Activated CD4-positive, alpha-beta T cell treated with anti-CD3 and anti-CD28 coated beads for 36 hours (primary cell): Measurements from ENCODE around the gene EEFSEC. TPM values are rescaled to one million over a fixed set of nuclear protein-coding genes. Genes with fewer than 3 reads are reported as not detected.
A peak's percentile ranks its signal among the peaks of the same experiment; 100 is the strongest.

Experiments used
- ATAC-seq: fragments of 200-7000 bp; cut with Tn5 transposase; one replicate; pipeline ENCODE4 v1.10.0; 2021; ENCODE audit warnings: mild to moderate bottlenecking, moderate library complexity
- CTCF ChIA-PET: fragments of 350-600 bp; sonication (Branson Sonifier 250); formaldehyde crosslinking; loops from one replicate; lab custom pipeline; 2021; ENCODE audit warnings: antibody characterized with exemption; lab: Charles Lee
- POLR2A ChIA-PET: fragments of 350-600 bp; sonication (Branson Sonifier 250); formaldehyde crosslinking; loops from one replicate; lab custom pipeline; 2021; ENCODE audit warnings: antibody characterized with exemption, inconsistent platforms; lab: Charles Lee
- DNase-seq: peaks from one replicate; pipeline ENCODE4 v3.0.0-alpha.2; 2020
- H3K27ac Mint-ChIP-seq: one replicate; pipeline ENCODE4 v1.8.0; 2021; ENCODE audit warnings: mixed read lengths
- H3K27me3 Mint-ChIP-seq: one replicate; pipeline ENCODE4 v1.8.0; 2021; ENCODE audit warnings: mixed read lengths
- H3K36me3 Mint-ChIP-seq: one replicate; pipeline ENCODE4 v1.8.0; 2021; ENCODE audit warnings: low read depth, mixed read lengths
- H3K4me1 Mint-ChIP-seq: one replicate; pipeline ENCODE4 v1.8.0; 2021; ENCODE audit warnings: mixed read lengths
- H3K4me3 Mint-ChIP-seq: one replicate; pipeline ENCODE4 v1.8.0; 2021; ENCODE audit warnings: mild to moderate bottlenecking, moderate library complexity, mixed read lengths
- H3K9me3 Mint-ChIP-seq: one replicate; pipeline ENCODE4 v1.8.0; 2021; ENCODE audit warnings: low read depth, mixed read lengths
- intact Hi-C, 2 experiments: fragments of 100-400 bp; cut with DNase I in 1 of 2; cut with micrococcal nuclease in 1 of 2; formaldehyde crosslinking; loops; one replicate each; pipeline versions ENCODE4 v1.14.2 to v1.15.1; 2022 to 2024; cut with DNase I, micrococcal nuclease
- total RNA-seq, 2 experiments: library from RNA; stranded (reverse); gene quantifications; one replicate each; pipeline ENCODE4 v1.2.3, GENCODE V29; 2021

The EEFSEC gene
- total RNA-seq, 2 experiments from 2014 or later = 19.6 to 20.7 TPM

DNA sequence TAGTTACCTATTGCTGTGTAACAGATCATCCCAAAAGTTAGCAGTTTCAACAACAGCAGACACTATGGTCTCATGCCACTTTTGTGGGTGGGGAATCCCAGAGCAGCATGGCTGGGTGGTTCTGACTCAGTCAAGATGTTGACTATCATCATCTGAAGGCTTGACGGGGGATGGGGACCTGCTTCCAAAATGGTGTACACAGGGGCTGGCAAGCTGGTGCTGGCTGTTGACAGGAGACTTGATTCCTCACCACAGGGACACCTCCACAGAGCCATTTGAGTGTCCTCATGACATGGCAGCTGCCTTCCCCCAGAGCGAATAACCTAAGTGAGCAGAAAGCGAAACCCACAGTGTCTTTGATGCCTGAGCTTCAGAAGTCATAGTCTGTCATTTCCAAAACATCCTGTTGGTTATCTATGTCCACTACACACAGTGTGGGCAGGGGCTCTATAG, 294.3 kb downstream of the EEFSEC start:
- peak overlapping the region; percentile 93 for H3K27ac Mint-ChIP-seq
- intact Hi-C loops = loop anchor here (1.0 to 5.0 kb wide), 6 partner anchors 40 to 850 kb away; partner anchors contain the start of genes EEFSEC (in 1 of the 2) and MCM2 (in 1 of the 2)
- peak; percentile 92 for DNase-seq
- H3K36me3 Mint-ChIP-seq = peaks cover 13% of the 10 kb centered on the region
- ChIA-PET CTCF (no interaction called here), POLR2A (interaction anchor here (1.1 kb wide), 1 partner anchor 392 kb away, joined by 3 read pairs; no protein-coding TSS in a partner anchor)
- ATAC-seq = peak; percentile 82
- H3K27me3 Mint-ChIP-seq = peaks cover 2% of the 10 kb centered on the region
- H3K9me3 Mint-ChIP-seq = peaks cover 32% of the 10 kb centered on the region
- H3K4me1 Mint-ChIP-seq = peaks cover 40% of the 10 kb centered on the region
- peak overlapping the region; percentile 28 for H3K4me3 Mint-ChIP-seq

DNA sequence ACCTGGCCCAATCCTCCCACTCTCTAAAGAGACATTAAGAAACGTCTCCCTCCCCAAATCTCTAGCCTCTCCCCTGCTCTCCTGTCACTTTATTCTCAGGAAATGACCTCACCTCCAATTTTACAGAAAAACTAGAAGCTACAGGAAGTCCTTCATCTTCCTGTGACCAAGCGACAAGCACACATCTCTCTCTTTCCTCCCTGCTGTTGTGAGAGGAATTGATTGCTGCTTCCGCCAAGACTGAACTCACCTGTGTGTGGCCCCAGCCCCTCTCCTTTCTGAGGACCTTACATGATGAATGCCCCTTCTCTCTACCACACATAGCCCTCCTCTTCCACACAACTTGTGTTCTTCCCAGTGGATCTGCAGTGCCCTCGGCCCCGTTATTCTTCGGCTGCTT, 295.2 kb downstream of the EEFSEC start:
- intact Hi-C loops = loop anchor here (2.0 to 5.0 kb wide), 5 partner anchors 39 to 851 kb away; partner anchors contain the start of genes EEFSEC (in 1 of the 2) and MCM2 (in 1 of the 2)
- Mint-ChIP-seq H3K4me3 (peak overlapping the region; percentile 15), H3K9me3 (peaks cover 32% of the 10 kb centered on the region), H3K4me1 (peaks cover 40% of the 10 kb centered on the region), H3K36me3 (peaks cover 13% of the 10 kb centered on the region), H3K27me3 (peaks cover 2% of the 10 kb centered on the region), H3K27ac (peak overlapping the region; percentile 93)
- ChIA-PET POLR2A (interaction anchor here (0.7 to 1.1 kb wide), 2 partner anchors 18 to 392 kb away, joined by 3 read pairs; no protein-coding TSS in a partner anchor), CTCF (interaction anchor here (0.6 to 1.8 kb wide), 3 partner anchors 16 to 392 kb away, joined by 3 to 11 read pairs (median 3); no protein-coding TSS in a partner anchor)
- ATAC-seq = peak; percentile 58
- peak; percentile 41 for DNase-seq

DNA sequence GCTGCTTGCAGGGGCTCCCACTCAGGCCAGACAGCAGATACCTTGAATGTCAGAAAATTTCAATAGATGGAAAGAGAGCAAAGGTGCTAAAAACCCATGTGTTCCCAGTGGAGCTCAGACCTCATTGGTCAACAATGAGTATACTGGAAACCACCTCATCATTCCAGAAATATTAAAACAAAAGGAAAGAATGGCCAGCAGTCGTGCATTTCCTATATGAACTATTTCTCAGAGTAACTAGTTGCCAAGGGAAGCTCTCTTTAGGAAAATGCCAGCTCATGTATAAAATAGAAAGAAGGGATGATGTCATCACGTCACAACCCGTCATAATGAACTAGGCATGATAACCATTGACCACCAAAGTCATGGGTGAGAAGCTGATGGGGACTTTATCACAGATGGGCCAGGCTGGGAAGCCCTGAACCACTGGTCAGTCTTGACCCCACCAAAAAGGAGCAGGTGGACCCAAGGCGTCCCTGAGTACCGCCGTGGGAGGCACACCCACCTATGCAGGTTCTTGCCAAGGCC, 295.9 kb downstream of the EEFSEC start:
- Mint-ChIP-seq H3K9me3 (peaks cover 32% of the 10 kb centered on the region), H3K36me3 (peaks cover 13% of the 10 kb centered on the region), H3K27me3 (peaks cover 2% of the 10 kb centered on the region), H3K27ac (peak overlapping the region; percentile 93), H3K4me1 (peaks cover 40% of the 10 kb centered on the region), H3K4me3 (peak overlapping the region; percentile 15)
- ATAC-seq = no peak
- intact Hi-C loops = loop anchor here (2.0 to 5.0 kb wide), 5 partner anchors 38 to 852 kb away; partner anchors contain the start of genes EEFSEC (in 1 of the 2) and MCM2 (in 1 of the 2)
- CTCF ChIA-PET = interaction anchor here (0.6 to 1.8 kb wide), 4 partner anchors 16 to 393 kb away, joined by 3 to 11 read pairs (median 3); no protein-coding TSS in a partner anchor
- POLR2A ChIA-PET = interaction anchor here (0.7 kb wide), 1 partner anchor 17 kb away, joined by 3 read pairs; no protein-coding TSS in a partner anchor
- DNase-seq = no peak

DNA sequence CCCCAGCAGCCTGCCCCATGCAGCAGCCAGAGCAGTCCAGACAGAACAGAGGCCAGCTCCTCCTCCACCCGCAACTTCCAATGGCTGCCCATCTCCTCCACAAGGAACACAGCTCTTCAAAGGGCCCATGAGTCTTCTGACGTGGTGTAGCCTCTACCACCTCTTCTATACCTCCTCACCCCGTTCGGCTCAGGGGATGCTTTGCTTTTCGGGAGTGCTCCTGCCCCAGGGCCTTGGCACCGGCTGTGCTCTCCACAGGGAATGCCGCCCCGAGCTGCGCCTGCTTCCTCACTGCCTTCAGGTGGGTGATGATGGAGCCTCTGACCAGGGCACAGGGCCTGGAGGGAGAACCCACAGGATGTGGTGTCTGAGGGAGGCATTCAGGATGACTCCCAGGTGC, 298.8 kb downstream of the EEFSEC start:
- ATAC-seq (no peak), DNase-seq (no peak)
- intact Hi-C loops = no loop called here
- peaks cover 22% of the 10 kb centered on the region for H3K9me3 Mint-ChIP-seq
- ChIA-PET CTCF (no interaction called here), POLR2A (no interaction called here)
- H3K36me3 Mint-ChIP-seq = peaks cover 9% of the 10 kb centered on the region
- H3K4me1 Mint-ChIP-seq = peaks cover 28% of the 10 kb centered on the region
- H3K27ac Mint-ChIP-seq = no peak overlapping the region
- no peak overlapping the region for H3K4me3 Mint-ChIP-seq
- H3K27me3 Mint-ChIP-seq = peaks cover 5% of the 10 kb centered on the region

DNA sequence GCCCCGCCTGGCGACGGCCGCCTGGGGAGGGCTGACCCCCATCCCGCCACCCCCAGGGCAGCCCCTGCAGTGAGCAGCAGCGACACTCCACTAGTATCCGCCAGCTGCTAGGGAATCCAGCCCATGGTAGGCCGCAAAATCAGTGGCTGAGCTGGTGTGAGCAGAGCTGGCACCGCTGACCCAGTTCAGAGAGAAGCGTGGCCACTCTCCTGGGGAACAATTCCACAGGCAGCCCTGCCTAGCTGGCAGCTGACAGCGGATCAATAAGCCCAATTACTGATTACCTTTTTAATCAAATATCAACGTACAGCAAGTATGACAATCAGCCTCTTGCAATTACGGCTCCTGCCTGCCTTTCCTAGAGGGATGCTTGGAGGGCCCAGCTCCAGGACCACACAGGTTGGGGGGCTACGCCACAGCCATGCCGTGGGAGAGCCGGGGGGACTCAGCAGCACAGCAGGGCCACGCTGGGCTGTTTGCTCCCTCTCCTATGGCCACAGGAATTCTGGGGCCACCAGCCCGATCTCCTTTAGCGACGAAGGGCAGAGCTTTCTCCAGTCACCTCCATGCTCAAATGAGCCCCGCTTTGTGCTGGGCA, 299.5 kb downstream of the EEFSEC start:
- ChIA-PET CTCF (interaction anchor here (0.9 kb wide), 1 partner anchor 104 kb away, joined by 3 read pairs; no protein-coding TSS in a partner anchor), POLR2A (no interaction called here)
- Mint-ChIP-seq H3K36me3 (peaks cover 6% of the 10 kb centered on the region), H3K4me3 (no peak overlapping the region), H3K9me3 (peaks cover 18% of the 10 kb centered on the region), H3K27ac (no peak overlapping the region), H3K4me1 (peaks cover 22% of the 10 kb centered on the region), H3K27me3 (peaks cover 5% of the 10 kb centered on the region)
- DNase-seq (no peak), ATAC-seq (no peak)
- intact Hi-C loops = no loop called here

DNA sequence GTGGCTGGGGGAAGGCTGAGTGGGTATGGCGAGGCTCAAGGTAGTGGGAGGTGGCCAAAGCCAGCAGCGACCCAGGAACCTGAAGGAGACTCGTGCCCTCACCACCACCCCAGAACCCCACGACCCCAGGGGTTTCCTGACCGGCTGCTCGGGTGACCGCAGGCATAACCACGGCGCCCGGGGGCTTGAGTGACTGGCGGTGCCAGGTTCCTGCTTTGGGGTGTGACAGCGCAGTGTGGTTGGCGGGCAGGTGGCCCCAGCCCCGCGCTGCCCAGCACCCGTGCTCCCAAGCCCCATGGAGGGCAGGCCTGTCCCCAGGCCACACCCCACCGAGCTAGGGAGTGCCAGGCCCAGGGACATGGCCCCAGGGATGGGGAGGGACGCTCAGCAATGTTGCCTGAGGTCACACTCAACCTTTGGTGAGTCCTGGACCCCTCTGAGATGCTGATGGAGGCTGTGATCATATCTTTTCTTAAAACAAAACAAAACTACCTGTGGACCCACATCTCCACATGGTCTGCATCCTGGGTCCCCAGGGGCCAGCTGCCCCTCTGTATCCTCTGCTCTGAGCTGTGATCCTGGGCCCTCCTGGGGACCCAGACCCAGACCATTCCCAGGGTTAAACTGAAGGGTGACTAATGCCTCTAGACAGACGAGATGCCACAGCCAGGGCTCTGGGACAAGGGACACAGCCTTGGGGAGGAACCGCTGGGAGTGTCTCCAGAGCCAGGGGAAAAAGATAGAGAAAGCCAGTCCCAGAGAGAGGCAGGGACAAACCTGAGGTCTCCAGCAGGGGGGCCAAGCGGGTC, 300.4 kb downstream of the EEFSEC start:
- POLR2A ChIA-PET = no interaction called here
- Mint-ChIP-seq H3K36me3 (peaks cover 2% of the 10 kb centered on the region), H3K4me1 (peaks cover 13% of the 10 kb centered on the region), H3K4me3 (no peak overlapping the region), H3K27ac (no peak overlapping the region), H3K9me3 (peaks cover 14% of the 10 kb centered on the region), H3K27me3 (peaks cover 5% of the 10 kb centered on the region)
- no peak for ATAC-seq
- intact Hi-C loops = no loop called here
- CTCF ChIA-PET = interaction anchor here (0.9 kb wide), 1 partner anchor 103 kb away, joined by 3 read pairs; no protein-coding TSS in a partner anchor
- no peak for DNase-seq

DNA sequence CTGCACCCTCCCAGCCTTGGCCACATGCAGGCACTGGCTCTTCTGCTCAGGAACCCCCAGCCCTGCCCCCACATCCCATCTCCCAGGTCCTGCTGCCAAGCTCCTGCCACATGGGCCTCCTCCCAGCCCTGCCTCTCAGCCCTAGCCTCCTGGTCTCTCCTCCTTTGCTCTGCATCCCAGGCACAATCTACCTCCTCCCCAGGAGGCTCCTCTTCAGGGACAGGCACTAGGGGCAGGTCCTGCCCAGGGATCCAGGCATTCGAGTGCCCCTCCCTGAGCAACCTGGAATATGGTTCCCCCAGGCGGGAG, 301.0 kb downstream of the EEFSEC start:
- CTCF ChIA-PET = no interaction called here
- ATAC-seq (no peak), DNase-seq (no peak)
- Mint-ChIP-seq H3K4me3 (no peak overlapping the region), H3K36me3 (no peaks in the 10 kb centered on the region), H3K27me3 (peaks cover 5% of the 10 kb centered on the region), H3K27ac (no peak overlapping the region), H3K4me1 (peaks cover 8% of the 10 kb centered on the region), H3K9me3 (peaks cover 12% of the 10 kb centered on the region)
- intact Hi-C loops = no loop called here
- POLR2A ChIA-PET = no interaction called here

DNA sequence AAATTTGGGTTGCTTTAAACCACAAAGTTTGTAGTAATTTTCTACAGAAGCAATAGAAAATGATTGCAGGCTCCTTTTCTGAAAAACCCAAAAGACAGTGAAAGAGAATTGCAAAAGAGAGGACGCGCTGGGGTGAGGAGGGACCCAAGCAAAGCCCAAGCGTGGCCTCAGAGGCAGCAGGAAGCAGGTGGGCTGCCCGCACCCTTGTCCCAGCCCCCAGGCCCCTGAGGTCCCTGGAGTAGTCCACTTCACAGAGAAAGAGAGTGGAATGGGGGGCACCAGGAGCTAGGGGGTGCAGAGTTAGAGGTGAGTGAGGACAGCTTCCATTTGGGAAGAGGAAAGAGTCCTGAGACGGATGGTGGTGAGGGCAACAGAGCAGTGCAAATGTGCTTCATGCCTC, 301.8 kb downstream of the EEFSEC start:
- Mint-ChIP-seq H3K36me3 (no peaks in the 10 kb centered on the region), H3K4me1 (peaks cover 6% of the 10 kb centered on the region), H3K4me3 (no peak overlapping the region), H3K27ac (no peak overlapping the region), H3K27me3 (peaks cover 5% of the 10 kb centered on the region), H3K9me3 (peaks cover 7% of the 10 kb centered on the region)
- ChIA-PET POLR2A (no interaction called here), CTCF (interaction anchor here (1.0 kb wide), 1 partner anchor 15 kb away, joined by 3 read pairs; no protein-coding TSS in a partner anchor)
- DNase-seq (no peak), ATAC-seq (no peak)
- intact Hi-C loops = no loop called here

DNA sequence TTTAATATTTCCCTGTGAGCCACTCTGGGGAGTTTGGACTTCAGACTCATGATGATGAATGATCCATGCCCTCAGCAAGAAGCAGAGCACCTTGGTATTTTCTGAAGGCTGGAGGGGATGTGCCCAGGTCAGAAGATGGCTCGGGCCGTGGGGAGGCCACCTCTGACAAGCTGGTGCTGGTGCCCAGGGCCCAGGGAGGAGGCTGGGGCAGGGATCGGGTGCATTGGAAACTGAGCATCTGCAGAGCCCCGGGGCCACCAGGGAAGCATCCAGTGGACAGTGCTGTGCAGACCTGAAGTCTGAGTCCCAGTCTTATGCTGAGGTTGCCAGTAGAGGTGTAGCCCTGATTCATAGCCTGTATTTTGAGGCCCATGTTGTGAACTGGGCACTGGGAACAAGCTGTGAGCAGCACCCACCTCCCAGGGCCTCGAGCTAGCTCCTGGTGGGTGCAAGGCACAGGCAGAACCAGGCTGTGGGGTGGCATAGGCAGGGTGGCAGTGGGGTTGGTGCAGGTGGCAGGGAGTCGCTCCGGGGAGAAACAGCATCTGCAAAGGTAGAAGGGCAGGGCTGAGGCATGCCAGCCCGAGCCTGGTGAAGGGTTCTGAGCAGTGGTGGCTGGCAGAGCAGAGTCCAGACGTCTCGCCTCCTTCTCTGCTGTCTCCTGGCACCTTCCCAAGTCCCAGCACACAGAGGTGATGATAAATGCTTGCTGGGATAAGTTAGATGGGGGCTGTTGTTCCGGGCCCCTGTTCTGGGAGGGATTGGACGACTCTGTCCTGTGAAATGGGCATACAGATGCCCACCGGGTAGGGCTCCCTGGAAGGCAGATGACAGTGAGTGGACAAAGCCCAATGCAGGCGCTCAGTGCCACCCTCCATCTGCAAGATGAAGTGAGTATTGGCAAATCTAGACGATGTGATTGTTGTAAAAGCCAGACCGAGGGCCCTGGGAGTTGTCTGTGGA, 302.8 kb downstream of the EEFSEC start:
- ChIA-PET CTCF (interaction anchor here (0.5 to 1.0 kb wide), 2 partner anchors 13 to 16 kb away, joined by 3 read pairs; no protein-coding TSS in a partner anchor), POLR2A (no interaction called here)
- H3K36me3 Mint-ChIP-seq = no peaks in the 10 kb centered on the region
- no peak overlapping the region for H3K27ac Mint-ChIP-seq
- H3K4me3 Mint-ChIP-seq = no peak overlapping the region
- DNase-seq (no peak), ATAC-seq (no peak)
- H3K27me3 Mint-ChIP-seq = peaks cover 4% of the 10 kb centered on the region
- intact Hi-C loops = no loop called here
- H3K4me1 Mint-ChIP-seq = no peaks in the 10 kb centered on the region
- peaks cover 2% of the 10 kb centered on the region for H3K9me3 Mint-ChIP-seq

DNA sequence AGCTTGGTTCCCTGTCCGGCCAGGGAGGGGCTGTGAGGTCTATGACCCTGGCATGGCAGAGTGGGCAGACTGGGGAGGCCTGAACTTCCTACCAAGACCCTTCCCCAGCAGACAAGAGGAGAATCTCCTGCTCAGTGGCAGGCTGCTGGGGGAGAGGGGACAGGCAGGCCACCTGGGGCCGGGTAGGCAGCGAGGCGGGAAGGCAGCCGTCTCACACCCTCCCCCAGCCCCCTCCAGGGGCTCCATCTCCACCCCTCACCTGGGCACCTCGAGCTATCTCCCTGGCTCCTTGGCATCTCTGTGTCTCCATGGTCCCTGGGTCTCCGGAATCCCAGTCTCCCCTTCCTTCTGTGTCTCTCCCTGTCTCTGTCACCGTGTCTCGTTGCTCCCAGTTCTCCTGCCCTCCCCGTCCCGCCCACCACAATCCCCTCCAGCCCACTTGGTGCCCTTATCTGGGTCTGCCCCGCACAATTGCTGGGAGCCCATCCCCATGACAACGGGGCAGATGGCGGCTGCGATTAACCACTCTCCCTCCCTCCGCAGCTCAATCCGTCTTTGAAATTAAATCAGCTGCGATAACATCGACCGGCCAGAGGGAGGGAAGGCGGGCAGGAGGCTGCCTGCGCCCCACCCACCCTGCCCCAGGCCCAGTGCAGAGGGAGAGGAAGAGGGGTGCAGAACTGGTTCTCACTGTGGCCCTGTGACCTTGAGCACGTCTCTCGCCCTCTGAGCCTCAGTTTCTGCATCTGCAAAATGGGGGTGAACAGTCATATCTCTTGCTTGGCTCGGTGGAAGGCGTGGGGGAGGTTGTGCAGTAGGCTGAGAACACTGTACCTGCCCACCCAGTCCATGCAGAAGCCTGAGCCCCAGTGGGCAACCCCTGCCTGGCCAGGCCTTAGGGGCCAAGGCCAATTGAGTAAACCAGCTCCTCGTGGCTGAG, 303.8 kb downstream of the EEFSEC start:
- H3K4me1 Mint-ChIP-seq = no peaks in the 10 kb centered on the region
- intact Hi-C loops = no loop called here
- H3K36me3 Mint-ChIP-seq = no peaks in the 10 kb centered on the region
- no peak overlapping the region for H3K27ac Mint-ChIP-seq
- no peak overlapping the region for H3K4me3 Mint-ChIP-seq
- ChIA-PET POLR2A (no interaction called here), CTCF (no interaction called here)
- DNase-seq (no peak), ATAC-seq (no peak)
- H3K9me3 Mint-ChIP-seq = no peaks in the 10 kb centered on the region
- H3K27me3 Mint-ChIP-seq = peaks cover 3% of the 10 kb centered on the region
